Ovary (tissue), 9 donors: ENCODE measurements around the gene DAB1. TPM values are rescaled to one million over a fixed set of nuclear protein-coding genes. Genes with fewer than 3 reads are reported as not detected.

Experiments
- DNase-seq, 5 donors: peaks; one replicate each; pipeline ENCODE4 v3.0.0-alpha.2; 2019 to 2020
- H3K27ac ChIP-seq, 2 donors: fragments of 200-600 bp; one replicate each; pipeline versions ENCODE4 v1.5.1 to v1.8.0; 2019 to 2022
- H3K27me3 ChIP-seq: fragments of 200-600 bp; one replicate; pipeline ENCODE4 v1.8.0; 2022
- H3K36me3 ChIP-seq: fragments of 200-600 bp; sonication (generic); one replicate; pipeline ENCODE4 v1.5.1; 2019
- H3K4me1 ChIP-seq: one replicate; pipeline ENCODE4 v1.8.1; 2013; ENCODE audit warnings: mild to moderate bottlenecking, moderate library complexity; ENCODE audit not compliant: insufficient read depth
- H3K4me3 ChIP-seq: fragments of 200-600 bp; sonication (generic); one replicate; pipeline ENCODE4 v1.5.1; 2017
- H3K9me3 ChIP-seq, 2 donors: fragments of 200-600 bp in 1 of 2; sonication (generic) in 1 of 2; one replicate each; pipeline versions ENCODE4 v1.5.1 to v1.8.1; 2013 to 2019; ENCODE audit warnings: mild to moderate bottlenecking in 1 of 2, moderate library complexity in 1 of 2
- EP300 ChIP-seq: sonication (generic); formaldehyde crosslinking; IDR thresholded peaks from one replicate; pipeline ENCODE4 v1.6.1; 2017; ENCODE audit warnings: antibody characterized with exemption
- POLR2A ChIP-seq: fragments of 450-650 bp; IDR thresholded peaks from one replicate; pipeline ENCODE4 v1.6.1; 2017; ENCODE audit warnings: antibody characterized with exemption, mild to moderate bottlenecking, moderate library complexity
- WGBS, 3 donors: extraction: QIAGEN DNeasy Blood & Tissue Kit in 1 of 3; methylation state at CpG; one replicate each; pipeline versions ENCODE4 v1.1.5 to v1.1.7; 2013 to 2017; 5-methylcytosine and 5-hydroxymethylcytosine counted together
- intact Hi-C, 4 donors: fragments of 100-400 bp; cut with DNase I; formaldehyde crosslinking; loops; one replicate each; pipeline versions ENCODE4 v1.11.0 to v1.15.1; 2022 to 2023
- polyA plus RNA-seq, 2 donors: library from polyadenylated mRNA; stranded (reverse); fragments of 200-250 nt in 1 of 2; fragments of 350-450 nt in 1 of 2; fragmentation: Illumina TruSeq in 1 of 2; extraction: RNeasy Lipid Tissue Mini Kit (QIAGEN cat#74804) in 1 of 2; gene quantifications; one replicate each; pipeline ENCODE4 v1.2.3, GENCODE V29; 2013 to 2014
- total RNA-seq, 7 donors: library from RNA; depleted of rRNA in 2 of 7; stranded (reverse); fragments of >200 nt in 2 of 7; fragmentation: NEBNext Ultra II Directional in 3 of 7; extraction: Animal tissue kit (Norgen Biotek cat#: 25700) in 3 of 7; gene quantifications; one replicate each; pipeline versions ENCODE4 v1.1.0 to v1.2.4, GENCODE V29; 2016 to 2023
- TF ChIP-seq, protein P1 (sequence below), 3 donors: fragments of 450-650 bp in 2 of 3; fragments of 200-600 bp in 1 of 3; IDR thresholded peaks; one replicate each; pipeline versions ENCODE4 v1.5.1 to v1.8.0; 2016 to 2022; ENCODE audit warnings: antibody characterized with exemption in 3 of 3, mild to moderate bottlenecking in 1 of 3
- donor health status: DM: no; HTN: no; CAD: no; lungs with moderate emphysema.
- donor health status: DM: no; HTN: no; CAD: no.
- donor health status: Bipolar disorder and iron deficiency.
- donor health status: DM: yes; HTN: yes; CAD: no.
- donor health status: DM: no; HTN: no; CAD: no.
- donor health status: DM: yes; HTN: yes; CAD: no.

Gene DAB1
- total and polyA plus RNA-seq, 9 donors: 0.22 to 5.5 (median 0.77) TPM

GRCh38 chr1:57020216-57020615 lies 403.6 kb downstream of the DAB1 start:
- H3K4me1 ChIP-seq: no peaks in the 10 kb centered on the region
- no peaks in the 10 kb centered on the region for H3K9me3 ChIP-seq
- WGBS, 3 donors: 39 to 47% (median 43%) methylated on average over 1 of the region's 1 CpG
- no peaks in the 10 kb centered on the region for H3K36me3 ChIP-seq
- no peaks in the 10 kb centered on the region for H3K27me3 ChIP-seq
- DNase-seq: no peak
- H3K27ac ChIP-seq: no peak overlapping the region
- no peak overlapping the region for H3K4me3 ChIP-seq
- intact Hi-C loops: no loop called here
- TF ChIP-seq POLR2A (no peak), EP300 (no peak)
- TF ChIP-seq, protein P1, sequence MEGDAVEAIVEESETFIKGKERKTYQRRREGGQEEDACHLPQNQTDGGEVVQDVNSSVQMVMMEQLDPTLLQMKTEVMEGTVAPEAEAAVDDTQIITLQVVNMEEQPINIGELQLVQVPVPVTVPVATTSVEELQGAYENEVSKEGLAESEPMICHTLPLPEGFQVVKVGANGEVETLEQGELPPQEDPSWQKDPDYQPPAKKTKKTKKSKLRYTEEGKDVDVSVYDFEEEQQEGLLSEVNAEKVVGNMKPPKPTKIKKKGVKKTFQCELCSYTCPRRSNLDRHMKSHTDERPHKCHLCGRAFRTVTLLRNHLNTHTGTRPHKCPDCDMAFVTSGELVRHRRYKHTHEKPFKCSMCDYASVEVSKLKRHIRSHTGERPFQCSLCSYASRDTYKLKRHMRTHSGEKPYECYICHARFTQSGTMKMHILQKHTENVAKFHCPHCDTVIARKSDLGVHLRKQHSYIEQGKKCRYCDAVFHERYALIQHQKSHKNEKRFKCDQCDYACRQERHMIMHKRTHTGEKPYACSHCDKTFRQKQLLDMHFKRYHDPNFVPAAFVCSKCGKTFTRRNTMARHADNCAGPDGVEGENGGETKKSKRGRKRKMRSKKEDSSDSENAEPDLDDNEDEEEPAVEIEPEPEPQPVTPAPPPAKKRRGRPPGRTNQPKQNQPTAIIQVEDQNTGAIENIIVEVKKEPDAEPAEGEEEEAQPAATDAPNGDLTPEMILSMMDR (IDR thresholded peaks at IDR 0.05): no peak

DNA sequence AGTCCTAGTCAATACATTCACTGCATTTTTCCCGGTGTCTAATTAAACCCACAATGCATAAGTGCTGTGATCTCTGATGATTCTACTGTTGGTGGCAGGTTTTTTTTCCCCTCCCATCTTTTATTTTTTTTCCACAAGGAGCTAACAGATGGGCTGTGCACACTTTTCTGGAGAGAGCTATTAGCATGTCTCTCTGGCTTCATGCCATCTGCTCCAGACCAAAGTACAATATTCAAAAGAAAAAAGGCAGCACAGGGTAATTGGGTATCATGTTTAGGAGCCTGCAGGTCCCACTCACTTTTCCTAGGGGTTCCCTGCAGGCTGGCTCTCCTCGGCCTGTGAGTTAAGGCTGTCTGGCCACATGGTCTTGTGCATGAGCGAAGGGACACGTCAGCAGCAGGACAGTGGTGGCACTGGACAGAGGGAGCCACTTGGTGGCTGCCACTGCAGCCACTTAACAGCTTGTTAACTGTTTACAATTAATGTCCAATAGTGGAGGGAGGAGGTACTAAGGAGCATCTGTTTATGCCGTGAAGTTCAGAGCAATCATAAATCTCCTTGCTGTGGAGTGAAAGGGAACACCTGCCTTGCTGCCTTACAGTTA lies 404.5 kb downstream of the DAB1 start:
- intact Hi-C loops: no loop called here
- Histone ChIP-seq H3K4me1 (no peaks in the 10 kb centered on the region), H3K36me3 (no peaks in the 10 kb centered on the region), H3K4me3 (no peak overlapping the region), H3K27me3 (no peaks in the 10 kb centered on the region), H3K9me3 (no peaks in the 10 kb centered on the region), H3K27ac (no peak overlapping the region)
- 53 to 62% (median 54%) methylated on average over 5 of the region's 5 CpGs for WGBS, 3 donors
- no peak for DNase-seq
- no peak for TF ChIP-seq POLR2A

- Histone ChIP-seq H3K27me3 (no peaks in the 10 kb centered on the region), H3K36me3 (no peaks in the 10 kb centered on the region), H3K9me3 (no peaks in the 10 kb centered on the region), H3K4me1 (no peaks in the 10 kb centered on the region), H3K27ac (no peak overlapping the region), H3K4me3 (no peak overlapping the region)
- intact Hi-C loops: no loop called here
- TF ChIP-seq, protein P1 (IDR thresholded peaks at IDR 0.05): no peak
- TF ChIP-seq POLR2A (no peak), EP300 (no peak)
- WGBS, 3 donors: 92 to 99% (median 92%) methylated on average over 2 of the region's 2 CpGs
- DNase-seq: no peak
Measured at GRCh38 chr1:57018119-57018518, 405.7 kb downstream of the DAB1 start.

DNA sequence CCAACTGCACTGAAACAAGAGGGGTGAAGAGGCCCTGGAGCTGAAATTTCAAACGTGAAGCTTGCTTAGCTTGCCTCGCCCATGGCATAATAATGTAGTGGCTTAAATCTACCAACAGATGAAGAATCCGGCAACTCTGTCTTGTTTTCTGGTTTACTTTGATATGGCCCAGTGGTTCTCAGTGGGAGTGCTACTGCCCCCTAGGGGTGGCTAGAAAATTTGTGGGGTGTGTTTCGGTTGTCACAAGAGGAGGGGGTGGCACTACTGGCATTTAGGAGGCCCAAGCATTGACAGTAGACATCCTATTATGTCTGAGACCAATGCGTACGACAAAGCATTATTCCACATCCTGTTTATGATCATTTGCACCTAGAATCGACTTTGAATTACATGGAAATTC lies 406.1 kb downstream of the DAB1 start:
- H3K27me3 ChIP-seq: no peaks in the 10 kb centered on the region
- H3K9me3 ChIP-seq: no peaks in the 10 kb centered on the region
- TF ChIP-seq, protein P1 (IDR thresholded peaks at IDR 0.05): no peak
- TF ChIP-seq EP300: no peak
- TF ChIP-seq POLR2A: no peak
- 85 to 88% (median 87%) methylated on average over 7 of the region's 7 CpGs for WGBS, 3 donors
- H3K4me3 ChIP-seq: no peak overlapping the region
- DNase-seq: no peak
- intact Hi-C loops: no loop called here
- H3K36me3 ChIP-seq: no peaks in the 10 kb centered on the region
- H3K27ac ChIP-seq: no peak overlapping the region
- H3K4me1 ChIP-seq: no peaks in the 10 kb centered on the region

GRCh38 chr1:57017200-57017599 lies 406.7 kb downstream of the DAB1 start:
- intact Hi-C loops: no loop called here
- no peak for TF ChIP-seq POLR2A
- TF ChIP-seq, protein P1 (IDR thresholded peaks at IDR 0.05): no peak
- TF ChIP-seq EP300: no peak
- 86 to 92% (median 89%) methylated on average over 6 of the region's 6 CpGs for WGBS, 3 donors
- Histone ChIP-seq H3K4me3 (no peak overlapping the region), H3K4me1 (no peaks in the 10 kb centered on the region), H3K27me3 (no peaks in the 10 kb centered on the region), H3K27ac (no peak overlapping the region), H3K9me3 (no peaks in the 10 kb centered on the region), H3K36me3 (no peaks in the 10 kb centered on the region)
- no peak for DNase-seq
